SW 1271 (cell line): ENCODE measurements around the gene MIEN1.
"Not testable (repeated sequence)": the region's sequence is repeated elsewhere in the genome, so short reads cannot be mapped to it uniquely, and the experiment has no call there.

Source experiments
- DNase-seq, 2 experiments: peaks; one replicate each; lab custom pipeline; 2025; lab: John Stamatoyannopoulos, UW

The MIEN1 gene, protein sequence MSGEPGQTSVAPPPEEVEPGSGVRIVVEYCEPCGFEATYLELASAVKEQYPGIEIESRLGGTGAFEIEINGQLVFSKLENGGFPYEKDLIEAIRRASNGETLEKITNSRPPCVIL

GRCh38 chr17:39730095-39730921 lies at the start of gene MIEN1:
TSS of gene MIEN1 (minus strand) at chr17:39730532. CDS start at chr17:39730495, 37 bp downstream.
- peak; percentile 69 to 71 for DNase-seq

GRCh38 chr17:39777534-39778365 lies 47.4 kb upstream of the MIEN1 start:
- no peak for DNase-seq

DNA sequence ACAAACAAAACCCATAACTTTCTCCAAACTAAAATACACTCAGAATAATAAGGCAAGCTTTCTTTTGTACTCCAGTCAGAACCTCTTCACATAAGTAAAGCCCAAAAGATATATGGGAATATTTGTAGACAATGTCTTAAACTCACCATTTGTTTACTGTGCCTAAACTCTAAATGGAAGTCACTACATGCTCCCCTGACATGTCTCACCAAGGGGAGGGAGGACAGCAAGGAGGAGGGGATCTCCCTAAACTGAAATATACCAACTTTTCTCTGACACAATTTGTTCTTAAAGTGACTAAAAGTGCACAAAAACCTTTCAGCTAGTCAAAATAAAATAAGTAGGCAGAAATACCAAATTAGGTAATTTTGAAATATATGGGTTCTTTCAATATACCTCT lies 45.9 kb upstream of the MIEN1 start:
- no peak for DNase-seq

- no peak for DNase-seq
Observed at GRCh38 chr17:39775031-39775430, 44.7 kb upstream of the MIEN1 start.

DNA sequence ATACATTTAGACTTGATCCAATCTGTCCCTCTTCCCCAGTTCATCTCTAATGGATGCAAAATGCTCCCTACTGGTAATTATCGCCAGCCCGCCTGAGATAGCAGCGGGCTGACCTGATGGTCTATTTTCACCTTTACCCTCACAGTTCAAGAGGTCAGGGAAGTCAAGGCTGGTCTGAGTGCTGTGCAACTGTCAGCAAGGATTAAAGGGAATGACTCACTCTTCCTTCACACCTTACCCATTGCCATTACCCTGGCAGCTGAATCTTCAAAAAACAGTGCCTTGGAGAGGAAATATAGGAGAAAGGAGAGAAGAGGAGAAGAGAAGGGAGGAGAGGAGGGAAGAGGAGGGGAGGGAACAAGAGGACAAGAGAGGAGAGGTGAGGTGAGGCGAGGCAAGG lies 43.7 kb upstream of the MIEN1 start:
- no peak for DNase-seq

DNA sequence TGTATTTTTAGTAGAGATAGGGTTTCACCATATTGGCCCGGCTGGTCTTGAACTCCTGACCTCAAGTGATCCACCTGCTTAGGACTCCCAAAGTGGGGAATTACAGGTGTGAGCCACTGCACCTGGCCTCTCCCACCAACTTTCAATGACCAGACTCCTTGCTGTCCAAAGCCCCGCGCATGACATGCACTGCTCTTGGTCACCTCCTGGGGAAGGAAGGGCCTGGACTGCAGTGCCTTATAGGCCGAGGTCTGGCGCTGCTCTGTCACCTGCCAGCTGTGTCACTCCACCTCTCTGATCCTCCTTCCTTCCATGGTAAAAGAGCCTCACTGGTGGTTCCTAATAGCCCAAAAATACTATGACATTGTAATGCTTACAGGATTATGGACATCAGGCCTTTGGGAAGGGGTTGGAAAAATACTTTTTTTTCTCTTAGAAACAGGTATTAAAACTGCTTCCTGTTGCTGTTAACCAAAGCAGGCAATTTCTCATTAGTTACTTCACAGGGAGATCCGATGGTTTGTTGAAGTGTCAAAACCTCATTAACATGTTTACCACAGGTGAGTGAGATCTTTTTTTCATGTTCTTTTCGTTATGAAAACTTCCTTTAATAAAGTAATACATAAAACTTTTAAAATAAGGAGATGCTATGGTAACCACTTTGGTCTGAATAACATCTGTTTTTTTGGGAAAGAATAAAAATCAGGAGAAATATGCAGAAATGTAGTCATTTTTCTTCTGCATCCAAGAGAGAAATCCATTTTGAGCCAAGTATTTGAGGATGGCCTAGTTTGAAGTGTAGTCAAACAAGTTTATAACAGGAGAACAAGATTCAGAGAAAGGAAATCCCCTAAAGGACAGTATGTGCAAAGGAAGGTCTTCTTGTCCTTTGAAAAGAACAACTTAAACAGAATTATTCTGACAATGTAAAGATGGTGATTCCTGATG lies 42.9 kb upstream of the MIEN1 start:
- DNase-seq = no peak

- no peak for DNase-seq
Observed at GRCh38 chr17:39772415-39772814, 42.1 kb upstream of the MIEN1 start.

GRCh38 chr17:39769974-39770587 lies 39.7 kb upstream of the MIEN1 start:
- peak in 1 of 2 experiments; percentile 22 for DNase-seq

- no peak for DNase-seq
Observed at GRCh38 chr17:39767147-39767546, 36.8 kb upstream of the MIEN1 start.

GRCh38 chr17:39765766-39766165 lies 35.4 kb upstream of the MIEN1 start:
- DNase-seq = no peak

DNA sequence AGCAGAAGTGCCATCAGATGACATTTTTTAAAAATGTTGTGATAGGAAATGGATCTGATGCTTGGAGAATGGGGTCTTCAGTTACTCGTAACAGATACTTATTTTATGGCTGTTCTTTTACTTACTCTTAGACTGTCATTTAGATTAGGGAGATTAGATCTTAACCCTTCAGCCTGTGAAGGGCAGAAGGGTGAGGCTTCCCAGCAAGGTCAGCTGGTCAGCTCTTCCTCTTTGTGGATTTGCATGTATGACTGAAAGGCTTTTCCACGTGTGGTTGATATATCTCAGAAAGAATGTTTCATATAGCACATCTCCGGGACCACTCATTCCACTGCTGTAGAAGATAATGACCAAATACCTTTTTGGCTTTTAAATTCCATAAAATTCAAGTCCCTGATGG lies 34.8 kb upstream of the MIEN1 start:
- no peak for DNase-seq

- not testable (repeated sequence) for DNase-seq
Observed at GRCh38 chr17:39764171-39764570, 33.8 kb upstream of the MIEN1 start.

GRCh38 chr17:39763051-39763820 lies 32.9 kb upstream of the MIEN1 start:
- no peak for DNase-seq

- DNase-seq = no peak
Observed at GRCh38 chr17:39761861-39762496, 31.6 kb upstream of the MIEN1 start.

GRCh38 chr17:39759204-39759603 lies 28.9 kb upstream of the MIEN1 start:
- DNase-seq = no peak

DNA sequence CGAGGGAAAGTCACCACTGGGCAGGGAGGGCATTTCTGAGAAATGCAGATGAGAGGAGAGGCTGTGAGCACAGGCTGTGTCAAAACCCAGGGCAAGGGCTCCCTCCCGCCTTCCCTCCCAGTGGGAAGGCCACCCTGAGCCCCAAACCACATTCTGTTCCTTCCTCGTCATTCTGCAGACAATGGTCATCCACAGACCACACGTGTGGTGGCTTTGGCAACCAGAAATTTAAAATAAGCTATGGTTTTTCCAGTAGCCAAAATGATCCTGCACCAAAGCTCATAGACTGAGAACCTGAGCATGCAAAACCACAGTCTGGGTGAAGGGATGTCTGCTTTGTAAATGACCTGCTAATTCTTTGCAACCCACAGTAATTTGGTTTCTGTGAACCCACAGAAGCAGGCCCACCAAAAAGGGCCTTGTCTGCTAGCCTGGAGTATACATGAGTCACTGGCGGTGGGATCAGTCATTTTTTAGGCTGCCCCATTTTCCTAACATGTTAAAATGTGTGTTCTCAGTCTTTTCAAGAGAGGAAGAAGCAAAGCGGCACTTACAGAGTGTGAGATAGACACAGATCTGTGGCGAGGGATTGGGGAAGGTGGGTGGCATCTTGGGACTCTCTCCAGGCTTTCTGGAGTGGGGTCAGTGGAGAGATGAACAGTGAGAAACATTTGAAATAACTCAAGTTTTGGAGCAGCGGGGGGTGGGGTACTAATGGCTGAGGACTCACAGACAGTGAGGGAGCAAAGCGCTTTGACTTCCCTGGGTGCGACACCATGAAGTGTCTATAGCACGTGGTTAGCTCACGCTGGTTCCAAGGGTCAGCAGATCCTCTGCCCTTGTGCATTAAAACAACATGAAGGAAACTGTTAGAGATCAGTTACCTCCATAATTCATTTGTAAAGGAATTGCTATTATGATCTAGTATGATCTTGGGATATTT lies 27.9 kb upstream of the MIEN1 start:
- no peak for DNase-seq

DNA sequence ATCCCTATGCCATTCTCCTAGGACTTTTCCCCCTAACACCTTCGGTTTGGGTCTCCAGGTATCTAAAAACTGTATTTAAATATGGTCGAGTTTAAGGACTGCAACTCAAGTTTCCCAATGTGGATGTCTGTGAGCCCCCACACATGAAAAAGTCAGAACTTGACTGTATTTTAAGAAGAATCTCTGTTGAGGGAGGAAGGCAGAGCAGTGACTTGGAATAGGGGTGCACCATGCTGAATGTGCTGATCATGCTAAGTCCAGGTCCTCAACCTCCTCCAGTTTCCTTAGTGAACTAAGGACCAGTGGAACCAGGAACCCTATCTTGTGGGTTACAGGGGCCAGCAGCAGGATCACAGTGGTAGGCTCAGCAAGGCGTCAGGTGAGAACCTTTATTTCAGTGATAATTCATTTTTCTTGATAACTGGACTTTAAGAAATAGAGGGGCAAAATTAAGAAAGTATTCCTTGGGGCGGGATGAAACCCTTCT lies 26.9 kb upstream of the MIEN1 start:
- no peak for DNase-seq

GRCh38 chr17:39756380-39757079 lies 26.2 kb upstream of the MIEN1 start:
- no peak for DNase-seq
